Activated naive CD8-positive, alpha-beta T cell treated with anti-CD3 and anti-CD28 coated beads, Interleukin-2, amount 50 U/mL, for 16 hours (primary cell): ENCODE measurements around the gene GRIK4.
"Not testable (repeated sequence)": the region's sequence is repeated elsewhere in the genome, so short reads cannot be mapped to it uniquely, and the experiment has no call there.

Source experiments
- DNase-seq: peaks from one replicate; pipeline ENCODE4 v3.0.0-alpha.2; 2020; ENCODE audit warnings: low read depth, low spot score

Gene GRIK4

GRCh38 chr11:120746376-120746775 is 234.8 kb downstream of the GRIK4 start:
- DNase-seq: no peak

- DNase-seq: no peak
These were observed 235.5 kb downstream of the GRIK4 start for GRCh38 chr11:120746836-120747609.

GRCh38 chr11:120747850-120748814 is 236.6 kb downstream of the GRIK4 start:
- DNase-seq: no peak

GRCh38 chr11:120749395-120749794 is 237.8 kb downstream of the GRIK4 start:
- DNase-seq: no peak

GRCh38 chr11:120750647-120751549 is 239.3 kb downstream of the GRIK4 start:
- no peak for DNase-seq

GRCh38 chr11:120751550-120751949 is 240.0 kb downstream of the GRIK4 start:
- DNase-seq: no peak

- DNase-seq: no peak
These were observed 241.1 kb downstream of the GRIK4 start for GRCh38 chr11:120752668-120753067.

- DNase-seq: no peak
These were observed 245.4 kb downstream of the GRIK4 start for GRCh38 chr11:120756931-120757330.

GRCh38 chr11:120759046-120759445 is 247.5 kb downstream of the GRIK4 start:
- DNase-seq: no peak

GRCh38 chr11:120765710-120766109 is 254.2 kb downstream of the GRIK4 start:
- DNase-seq: not testable (repeated sequence)

- no peak for DNase-seq
These were observed 254.8 kb downstream of the GRIK4 start for GRCh38 chr11:120766318-120766717.

GRCh38 chr11:120768949-120769348 is 257.4 kb downstream of the GRIK4 start:
- DNase-seq: no peak

- no peak for DNase-seq
These were observed 258.4 kb downstream of the GRIK4 start for GRCh38 chr11:120769906-120770305.

- DNase-seq: no peak
These were observed 260.1 kb downstream of the GRIK4 start for GRCh38 chr11:120771551-120772060.

GRCh38 chr11:120773501-120774031 is 262.0 kb downstream of the GRIK4 start:
- no peak for DNase-seq

- no peak for DNase-seq
These were observed 263.2 kb downstream of the GRIK4 start for GRCh38 chr11:120774591-120775386.

- no peak for DNase-seq
These were observed 264.7 kb downstream of the GRIK4 start for GRCh38 chr11:120775986-120776951.

GRCh38 chr11:120778685-120779490 is 267.3 kb downstream of the GRIK4 start:
- no peak for DNase-seq
